Skeletal muscle tissue (tissue), 4 donors: ENCODE data around the gene MRC1. TPM values are rescaled to one million over a fixed set of nuclear protein-coding genes. Genes with fewer than 3 reads are reported as not detected.
"Not testable (repeated sequence)": the region's sequence is repeated elsewhere in the genome, so short reads cannot be mapped to it uniquely, and the experiment has no call there.

ENCODE experiments used
- H3K27ac ChIP-seq: one replicate; pipeline ENCODE4 v1.7.0; 2013; ENCODE audit warnings: mild to moderate bottlenecking, low read depth, low read length, inconsistent platforms
- H3K27me3 ChIP-seq, 3 donors: one replicate each; pipeline ENCODE4 v1.7.0; 2013; ENCODE audit warnings: low read length in 3 of 3; ENCODE audit not compliant: control insufficient read depth in 3 of 3, insufficient read depth in 3 of 3
- H3K36me3 ChIP-seq, 3 donors: one replicate each; pipeline ENCODE4 v1.7.0; 2013; ENCODE audit warnings: low read length in 3 of 3; ENCODE audit not compliant: control insufficient read depth in 3 of 3, insufficient read depth in 3 of 3
- H3K4me1 ChIP-seq, 3 donors: one replicate each; pipeline ENCODE4 v1.7.0; 2013; ENCODE audit warnings: low read length in 3 of 3, mild to moderate bottlenecking in 3 of 3; ENCODE audit not compliant: control insufficient read depth in 3 of 3, insufficient read depth in 3 of 3
- H3K4me3 ChIP-seq, 3 donors: one replicate each; pipeline ENCODE4 v1.7.0; 2013; ENCODE audit warnings: low read length in 3 of 3
- H3K9ac ChIP-seq, 3 donors: one replicate each; pipeline ENCODE4 v1.7.0; 2013; ENCODE audit warnings: low read length in 3 of 3, mild to moderate bottlenecking in 3 of 3, moderate library complexity in 2 of 3, low read depth in 1 of 3
- H3K9me3 ChIP-seq, 3 donors: one replicate each; pipeline ENCODE4 v1.7.0; 2013; ENCODE audit warnings: low read length in 3 of 3; ENCODE audit not compliant: control insufficient read depth in 3 of 3
- total RNA-seq: library from RNA; depleted of rRNA; stranded (reverse); fragments of >200 nt; gene quantifications from one replicate; pipeline ENCODE4 v1.2.3, GENCODE V29; 2014
- donor health status: Osteomylitis.

Gene MRC1
- total RNA-seq, 1 donor from 2014 or later, result 27.1 TPM

- Histone ChIP-seq H3K27me3 (no peaks in the 10 kb centered on the region), H3K4me3 (no peak overlapping the region), H3K9ac (no peak overlapping the region), H3K9me3 (peaks cover 0 to 2% (median 0%) of the 10 kb centered on the region in 3 donors), H3K4me1 (no peaks in the 10 kb centered on the region), H3K27ac (no peak overlapping the region), H3K36me3 (no peaks in the 10 kb centered on the region)
Observed at GRCh38 chr10:17912754-17913153, 103.6 kb downstream of the MRC1 start.

- Histone ChIP-seq H3K27me3 (no peaks in the 10 kb centered on the region), H3K4me1 (no peaks in the 10 kb centered on the region), H3K36me3 (no peaks in the 10 kb centered on the region), H3K9ac (no peak overlapping the region), H3K27ac (no peak overlapping the region), H3K4me3 (no peak overlapping the region), H3K9me3 (peaks cover 0 to 2% (median 0%) of the 10 kb centered on the region in 3 donors)
Observed at GRCh38 chr10:17913604-17914003, 104.5 kb downstream of the MRC1 start.

GRCh38 chr10:17914169-17915045 lies 105.3 kb downstream of the MRC1 start:
- Histone ChIP-seq H3K36me3 (no peaks in the 10 kb centered on the region), H3K9me3 (peaks cover 0 to 2% (median 0%) of the 10 kb centered on the region in 3 donors), H3K27me3 (no peaks in the 10 kb centered on the region), H3K27ac (no peak overlapping the region), H3K4me3 (no peak overlapping the region), H3K9ac (no peak overlapping the region), H3K4me1 (no peaks in the 10 kb centered on the region)

- Histone ChIP-seq H3K9ac (no peak overlapping the region), H3K27me3 (no peaks in the 10 kb centered on the region), H3K9me3 (peaks cover 0 to 2% (median 0%) of the 10 kb centered on the region in 3 donors), H3K4me3 (no peak overlapping the region), H3K36me3 (no peaks in the 10 kb centered on the region), H3K4me1 (no peaks in the 10 kb centered on the region), H3K27ac (no peak overlapping the region)
Observed at GRCh38 chr10:17915181-17915580, 106.0 kb downstream of the MRC1 start.

- peaks cover 0 to 5% (median 0%) of the 10 kb centered on the region in 3 donors for H3K4me1 ChIP-seq
- H3K36me3 ChIP-seq, result no peaks in the 10 kb centered on the region
- no peaks in the 10 kb centered on the region for H3K27me3 ChIP-seq
- no peak overlapping the region for H3K27ac ChIP-seq
- H3K4me3 ChIP-seq, result no peak overlapping the region
- peaks cover 0 to 2% (median 0%) of the 10 kb centered on the region in 3 donors for H3K9me3 ChIP-seq
- no peak overlapping the region for H3K9ac ChIP-seq
Observed at GRCh38 chr10:17918187-17918903, 109.2 kb downstream of the MRC1 start.

- Histone ChIP-seq H3K27me3 (no peaks in the 10 kb centered on the region), H3K9me3 (peaks cover 0 to 2% (median 0%) of the 10 kb centered on the region in 3 donors), H3K36me3 (no peaks in the 10 kb centered on the region), H3K4me3 (no peak overlapping the region), H3K27ac (no peak overlapping the region), H3K9ac (no peak overlapping the region), H3K4me1 (peaks cover 0 to 9% (median 6%) of the 10 kb centered on the region in 3 donors)
Observed at GRCh38 chr10:17921378-17921777, 112.2 kb downstream of the MRC1 start.

- H3K36me3 ChIP-seq, result no peaks in the 10 kb centered on the region
- H3K27me3 ChIP-seq, result no peaks in the 10 kb centered on the region
- no peaks in the 10 kb centered on the region for H3K9me3 ChIP-seq
- H3K9ac ChIP-seq, result no peak overlapping the region
- peaks cover 0 to 9% (median 6%) of the 10 kb centered on the region in 3 donors for H3K4me1 ChIP-seq
- no peak overlapping the region for H3K27ac ChIP-seq
- H3K4me3 ChIP-seq, result peak overlapping the region in 1 of 3 donors; percentile 3
Observed at GRCh38 chr10:17923728-17924127, 114.6 kb downstream of the MRC1 start.

GRCh38 chr10:17943033-17943745 lies 134.0 kb downstream of the MRC1 start:
- Histone ChIP-seq H3K9me3 (peaks cover 0 to 2% (median 0%) of the 10 kb centered on the region in 3 donors), H3K27me3 (no peaks in the 10 kb centered on the region), H3K9ac (no peak overlapping the region), H3K27ac (no peak overlapping the region), H3K36me3 (no peaks in the 10 kb centered on the region), H3K4me3 (no peak overlapping the region), H3K4me1 (no peaks in the 10 kb centered on the region)

GRCh38 chr10:17950269-17950668 lies 141.1 kb downstream of the MRC1 start:
- H3K27ac ChIP-seq, H3K4me3 ChIP-seq, H3K9me3 ChIP-seq, H3K4me1 ChIP-seq, H3K36me3 ChIP-seq, H3K27me3 ChIP-seq, H3K9ac ChIP-seq: not testable (repeated sequence)
